OCI-LY1 (cell line): ENCODE results near the gene CACNA1C.

Source experiments
- H2AFZ ChIP-seq: fragments of 200-600 bp; sonication (generic), shearing (Covaris generic); 2 replicates; pipeline ENCODE4 v1.6.0; 2014; ENCODE audit warnings: antibody characterized with exemption, mild to moderate bottlenecking, low read length
- H3F3A ChIP-seq: fragments of 200-600 bp; sonication (generic), shearing (Covaris generic); 2 replicates; pipeline ENCODE4 v1.6.0; 2014; ENCODE audit warnings: mild to moderate bottlenecking, antibody characterized with exemption, low read length, moderate library complexity; ENCODE audit not compliant: insufficient read depth
- H3K27ac ChIP-seq: fragments of 200-600 bp; sonication (generic); 2 replicates; pipeline ENCODE4 v1.5.1; 2014; ENCODE audit warnings: low read length, mixed run types, mild to moderate bottlenecking, low read depth; ENCODE audit not compliant: poor library complexity, severe bottlenecking
- H3K27me3 ChIP-seq: fragments of 200-600 bp; sonication (generic); 2 replicates; pipeline ENCODE4 v1.6.0; 2014; ENCODE audit warnings: antibody characterized with exemption, mild to moderate bottlenecking, low read length, moderate library complexity; ENCODE audit not compliant: insufficient read depth
- H3K36me3 ChIP-seq: fragments of 200-600 bp; sonication (generic); 2 replicates; pipeline ENCODE4 v1.6.1; 2014; ENCODE audit warnings: mild to moderate bottlenecking, antibody characterized with exemption, low read length, moderate library complexity, mixed read lengths; ENCODE audit not compliant: insufficient read depth
- H3K4me1 ChIP-seq: fragments of 200-600 bp; sonication (generic); 2 replicates; pipeline ENCODE4 v1.5.1; 2014; ENCODE audit warnings: mild to moderate bottlenecking, low read length, moderate library complexity; ENCODE audit not compliant: insufficient read depth, severe bottlenecking
- H3K4me2 ChIP-seq: fragments of 200-600 bp; sonication (generic), shearing (Covaris generic); 2 replicates; pipeline ENCODE4 v1.6.1; 2014; ENCODE audit warnings: low read length
- H3K4me3 ChIP-seq: fragments of 200-600 bp; sonication (generic); 2 replicates; pipeline ENCODE4 v1.5.1; 2014; ENCODE audit warnings: low read length, low read depth, mild to moderate bottlenecking, mixed read lengths; ENCODE audit not compliant: poor library complexity, severe bottlenecking
- H3K79me2 ChIP-seq: fragments of 200-600 bp; shearing (Covaris generic); 2 replicates; pipeline ENCODE4 v1.6.1; 2016; ENCODE audit warnings: mixed run types, low read length, mixed read lengths; ENCODE audit not compliant: insufficient read depth
- H3K9ac ChIP-seq: fragments of 200-600 bp; sonication (generic), shearing (Covaris generic); 2 replicates; pipeline ENCODE4 v1.6.1; 2014; ENCODE audit warnings: mild to moderate bottlenecking, low read length, mixed read lengths
- H3K9me2 ChIP-seq: fragments of 200-600 bp; sonication (generic), shearing (Covaris generic); 2 replicates; pipeline ENCODE4 v1.6.1; 2014; ENCODE audit warnings: low read depth, mild to moderate bottlenecking, low read length, mixed read lengths
- H3K9me3 ChIP-seq: fragments of 200-600 bp; shearing (Covaris generic); 2 replicates; pipeline ENCODE4 v1.6.1; 2014; ENCODE audit warnings: low read length, mixed read lengths
- H4K20me1 ChIP-seq: fragments of 200-600 bp; sonication (generic), shearing (Covaris generic); 2 replicates; pipeline ENCODE4 v1.6.0; 2016; ENCODE audit warnings: mild to moderate bottlenecking, low read length; ENCODE audit not compliant: insufficient read depth
- CTCF ChIP-seq: fragments of 200-600 bp; sonication (generic), shearing (Covaris generic); IDR thresholded peaks from 2 replicates; pipeline ENCODE4 v1.5.1; 2017; ENCODE audit warnings: mild to moderate bottlenecking, antibody characterized with exemption, low read length, moderate library complexity, mixed read lengths
- EZH2 ChIP-seq: fragments of 200-600 bp; sonication (generic), shearing (Covaris generic); IDR thresholded peaks from 2 replicates; pipeline ENCODE4 v1.8.0; 2017; ENCODE audit warnings: borderline replicate concordance, mixed run types, mild to moderate bottlenecking, antibody characterized with exemption, low read length, moderate library complexity, mixed read lengths

The CACNA1C gene

GRCh38 chr12:2548081-2548480, 495.3 kb downstream of the CACNA1C start:
- no peaks in the 10 kb centered on the region for H3K9me2 ChIP-seq
- H4K20me1 ChIP-seq, result no peaks in the 10 kb centered on the region
- no peak overlapping the region for H3K4me2 ChIP-seq
- no peaks in the 10 kb centered on the region for H3K9me3 ChIP-seq
- no peak overlapping the region for H3K9ac ChIP-seq
- no peaks in the 10 kb centered on the region for H3F3A ChIP-seq
- no peak overlapping the region for H3K4me3 ChIP-seq
- no peaks in the 10 kb centered on the region; the same call in 1 of the 2 replicates for H3K27me3 ChIP-seq
- H3K79me2 ChIP-seq, result no peaks in the 10 kb centered on the region
- H3K4me1 ChIP-seq, result no peaks in the 10 kb centered on the region
- no peaks in the 10 kb centered on the region for H3K36me3 ChIP-seq
- H2AFZ ChIP-seq, result no peak overlapping the region
- no peak overlapping the region for H3K27ac ChIP-seq
- no peak for TF ChIP-seq CTCF
- no peak for TF ChIP-seq EZH2

GRCh38 chr12:2550561-2551411, 498.0 kb downstream of the CACNA1C start:
- Histone ChIP-seq H3K27me3 (peaks cover 4% of the 10 kb centered on the region), H3K9me2 (no peaks in the 10 kb centered on the region)

GRCh38 chr12:2551412-2551900, 498.7 kb downstream of the CACNA1C start:
- TF ChIP-seq CTCF, result no peak
- TF ChIP-seq EZH2, result no peak
- Histone ChIP-seq H3K4me3 (no peak overlapping the region), H3K4me1 (no peaks in the 10 kb centered on the region), H3F3A (no peaks in the 10 kb centered on the region), H3K9me2 (no peaks in the 10 kb centered on the region), H3K4me2 (no peak overlapping the region), H3K79me2 (no peaks in the 10 kb centered on the region), H3K27me3 (peaks cover 4% of the 10 kb centered on the region), H4K20me1 (no peaks in the 10 kb centered on the region), H3K9me3 (no peaks in the 10 kb centered on the region), H3K9ac (no peak overlapping the region), H3K27ac (no peak overlapping the region), H3K36me3 (no peaks in the 10 kb centered on the region), H2AFZ (no peak overlapping the region)

More at GRCh38 chr12:2550561-2551411, 498.0 kb downstream of the CACNA1C start:
- TF ChIP-seq CTCF, result no peak
- no peak for TF ChIP-seq EZH2
- Histone ChIP-seq H3K9me3 (no peaks in the 10 kb centered on the region), H3K36me3 (no peaks in the 10 kb centered on the region), H3F3A (no peaks in the 10 kb centered on the region), H2AFZ (no peak overlapping the region), H4K20me1 (no peaks in the 10 kb centered on the region), H3K27ac (no peak overlapping the region), H3K9ac (no peak overlapping the region), H3K4me2 (no peak overlapping the region), H3K4me3 (no peak overlapping the region), H3K79me2 (no peaks in the 10 kb centered on the region), H3K4me1 (no peaks in the 10 kb centered on the region)
